A673 (cell line): ENCODE measurements around the gene BBS12. TPM values are rescaled to one million over a fixed set of nuclear protein-coding genes. Genes with fewer than 3 reads are reported as not detected.

ENCODE experiments used
- BruUV-seq: library from RNA; stranded (reverse); fragments of 400-500 nt; replicated peaks from 2 replicates; lab custom pipeline; 2021; lab: Mats Ljungman, UMichigan
- CTCF ChIA-PET: fragments of 300-600 bp; sonication (Branson Sonifier 250); formaldehyde crosslinking; loops from one replicate; lab custom pipeline; 2022; ENCODE audit warnings: antibody characterized with exemption; lab: Charles Lee
- POLR2A ChIA-PET: fragments of 300-600 bp; sonication (Branson Sonifier 250); formaldehyde crosslinking; loops from one replicate; lab custom pipeline; 2022; ENCODE audit warnings: antibody characterized with exemption; ENCODE audit not compliant: low non-redundant PET; lab: Charles Lee
- DNase-seq: peaks from one replicate; pipeline ENCODE4 v3.0.0-alpha.2; 2015; ENCODE audit warnings: low spot score
- H3K27ac ChIP-seq: fragments of 200-600 bp; sonication (generic); 2 replicates; pipeline ENCODE4 v1.5.1; 2016; ENCODE audit warnings: mixed run types, low read depth, mild to moderate bottlenecking, mixed read lengths, antibody characterized with exemption, low read length; ENCODE audit not compliant: poor library complexity, severe bottlenecking
- H3K27me3 ChIP-seq: fragments of 200-600 bp; sonication (generic); replicated peaks from 2 replicates; pipeline ENCODE4 v1.6.1; 2017; ENCODE audit warnings: mixed run types, low read depth, mild to moderate bottlenecking, mixed read lengths, antibody characterized with exemption, low read length; ENCODE audit not compliant: insufficient read depth, poor library complexity
- H3K36me3 ChIP-seq: fragments of 200-600 bp; sonication (generic); 2 replicates; pipeline ENCODE4 v1.6.1; 2016; ENCODE audit warnings: mixed run types, mild to moderate bottlenecking, mixed read lengths, antibody characterized with exemption, low read length; ENCODE audit not compliant: insufficient read depth, poor library complexity, severe bottlenecking
- H3K4me1 ChIP-seq: fragments of 200-600 bp; sonication (generic); 2 replicates; pipeline ENCODE4 v1.6.1; 2017; ENCODE audit warnings: mixed run types, mild to moderate bottlenecking, mixed read lengths, antibody characterized with exemption, low read length; ENCODE audit not compliant: insufficient read depth, poor library complexity, severe bottlenecking
- H3K4me3 ChIP-seq: fragments of 200-600 bp; sonication (generic); 2 replicates; pipeline ENCODE4 v1.5.1; 2016; ENCODE audit warnings: low read depth, mixed run types, mild to moderate bottlenecking, mixed read lengths, low read length; ENCODE audit not compliant: poor library complexity, severe bottlenecking
- H3K9me3 ChIP-seq: fragments of 200-600 bp; sonication (generic); 2 replicates; pipeline ENCODE4 v1.6.1; 2016; ENCODE audit warnings: mixed run types, low read depth, mild to moderate bottlenecking, mixed read lengths, antibody characterized with exemption, low read length; ENCODE audit not compliant: poor library complexity, severe bottlenecking
- CTCF ChIP-seq: fragments of 300-800, 200-600 bp; sonication (generic); conservative IDR thresholded peaks from 2 replicates; pipeline ENCODE4 v1.5.1; 2017; ENCODE audit warnings: low read depth, mild to moderate bottlenecking, antibody characterized with exemption, low read length, moderate library complexity, mixed read lengths
- EZH2 ChIP-seq: fragments of 200-600 bp; sonication (generic); IDR thresholded peaks from 2 replicates; pipeline ENCODE4 v1.6.1; 2017; ENCODE audit warnings: borderline replicate concordance, low read depth, mild to moderate bottlenecking, mixed read lengths, antibody characterized with exemption, low read length; ENCODE audit not compliant: poor library complexity, severe bottlenecking
- intact Hi-C: fragments of 100-400 bp; cut with micrococcal nuclease; formaldehyde crosslinking; loops from one replicate; pipeline ENCODE4 v1.10.0; 2022; ENCODE audit not compliant: unreplicated experiment
- total RNA-seq: library from RNA; stranded (reverse); gene quantifications from 2 replicates; pipeline ENCODE4 v1.2.3, GENCODE V29; 2021

Gene BBS12
- total RNA-seq, 1 experiment from 2014 or later: 1.9 TPM

- no peaks in the 10 kb centered on the region for H3K36me3 ChIP-seq
- no peak for DNase-seq
- CTCF ChIA-PET: no interaction called here
- H3K27me3 ChIP-seq: no peaks in the 10 kb centered on the region
- H3K9me3 ChIP-seq: no peaks in the 10 kb centered on the region
- H3K4me3 ChIP-seq: no peak overlapping the region
- peaks cover 5% of the 10 kb centered on the region for H3K4me1 ChIP-seq
- BruUV-seq: no TSS peak
- intact Hi-C loops: no loop called here
- H3K27ac ChIP-seq: no peak overlapping the region
- TF ChIP-seq CTCF: no peak
- no peak for TF ChIP-seq EZH2
- POLR2A ChIA-PET: no interaction called here
Observed at GRCh38 chr4:122765692-122766352, 33.3 kb downstream of the BBS12 start.

DNA sequence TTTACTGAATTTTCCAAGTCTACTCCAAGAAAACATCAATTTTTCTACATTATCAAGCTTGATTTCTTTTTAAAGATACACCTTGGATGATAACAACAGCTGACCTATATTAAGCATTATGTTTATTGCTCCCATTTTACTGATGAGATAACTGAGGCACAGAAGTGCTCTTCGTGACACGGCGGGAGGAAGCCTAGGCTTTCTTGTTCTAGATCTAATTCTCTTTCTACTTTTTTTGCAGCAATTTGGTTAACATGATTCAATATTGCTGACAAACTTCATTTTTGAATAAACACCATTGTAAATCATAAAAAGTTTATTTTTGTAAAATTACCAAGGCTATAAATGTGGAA is 33.8 kb downstream of the BBS12 start:
- Histone ChIP-seq H3K27me3 (no peaks in the 10 kb centered on the region), H3K4me1 (peaks cover 5% of the 10 kb centered on the region), H3K4me3 (no peak overlapping the region), H3K27ac (no peak overlapping the region), H3K36me3 (no peaks in the 10 kb centered on the region), H3K9me3 (no peaks in the 10 kb centered on the region)
- intact Hi-C loops: no loop called here
- DNase-seq: no peak
- CTCF ChIA-PET: no interaction called here
- POLR2A ChIA-PET: no interaction called here
- no TSS peak for BruUV-seq
- TF ChIP-seq EZH2: no peak
- TF ChIP-seq CTCF: no peak

DNA sequence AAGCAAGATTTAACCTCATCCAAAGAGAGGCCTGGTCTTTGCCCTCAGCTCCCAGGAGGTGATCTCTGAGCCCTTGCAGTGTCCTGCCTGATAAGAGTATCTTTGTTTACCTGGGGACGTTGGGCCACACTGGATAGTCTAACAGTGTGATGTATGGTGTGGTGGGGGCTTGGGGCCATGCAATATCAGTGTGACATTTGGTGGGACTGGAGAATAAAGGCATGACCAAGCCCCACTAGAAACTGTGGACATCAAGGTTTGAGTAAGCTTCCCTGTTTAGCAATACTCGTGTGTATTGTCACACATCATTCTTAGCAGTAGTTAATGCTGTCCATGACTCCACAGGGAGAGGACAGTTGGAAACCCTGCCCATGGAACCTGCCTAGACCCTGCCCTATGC is 34.4 kb downstream of the BBS12 start:
- Histone ChIP-seq H3K36me3 (no peaks in the 10 kb centered on the region), H3K27ac (no peak overlapping the region), H3K4me3 (no peak overlapping the region), H3K27me3 (no peaks in the 10 kb centered on the region), H3K4me1 (peaks cover 5% of the 10 kb centered on the region), H3K9me3 (no peaks in the 10 kb centered on the region)
- no peak for DNase-seq
- intact Hi-C loops: no loop called here
- TF ChIP-seq CTCF (no peak), EZH2 (no peak)
- CTCF ChIA-PET: no interaction called here
- BruUV-seq: no TSS peak
- POLR2A ChIA-PET: no interaction called here
